Lung (tissue), 12 donors: ENCODE measurements around the gene CASS4. TPM values are rescaled to one million over a fixed set of nuclear protein-coding genes. Genes with fewer than 3 reads are reported as not detected.
A peak's percentile ranks its signal among the peaks of the same experiment; 100 is the strongest.

Source experiments
- ATAC-seq: fragments of 200-7000 bp; cut with Tn5 transposase; one replicate; pipeline ENCODE4 v1.9.1; 2020; ENCODE audit warnings: moderate number of reproducible peaks; ENCODE audit not compliant: insufficient read depth, low FRiP score
- DNase-seq, 3 donors: peaks; one replicate each; pipeline ENCODE4 v3.0.0-alpha.2; 2013 to 2017
- H3K27ac ChIP-seq, 2 donors: one replicate each; pipeline ENCODE4 v1.5.1; 2013; ENCODE audit warnings: mild to moderate bottlenecking in 2 of 2, moderate library complexity in 2 of 2, control low read depth in 1 of 2, inconsistent platforms in 1 of 2, low read depth in 1 of 2, low read length in 1 of 2
- H3K27me3 ChIP-seq, 3 donors: one replicate each; pipeline ENCODE4 v1.5.1; 2013; ENCODE audit warnings: low read length in 2 of 3; ENCODE audit not compliant: control insufficient read depth in 3 of 3, insufficient read depth in 3 of 3
- H3K36me3 ChIP-seq, 4 donors: one replicate each; pipeline ENCODE4 v1.5.1; 2013; ENCODE audit warnings: low read length in 4 of 4, mild to moderate bottlenecking in 1 of 4, moderate library complexity in 1 of 4; ENCODE audit not compliant: control insufficient read depth in 4 of 4, insufficient read depth in 4 of 4
- H3K4me1 ChIP-seq, 5 donors: one replicate each; pipeline ENCODE4 v1.5.1; 2013; ENCODE audit warnings: low read length in 5 of 5, mild to moderate bottlenecking in 2 of 5, moderate library complexity in 1 of 5; ENCODE audit not compliant: control insufficient read depth in 5 of 5, insufficient read depth in 5 of 5
- H3K4me3 ChIP-seq: one replicate; pipeline ENCODE4 v1.5.1; 2013; ENCODE audit warnings: mild to moderate bottlenecking, control low read depth, moderate library complexity
- H3K9ac ChIP-seq, 2 donors: one replicate each; pipeline ENCODE4 v1.5.1; 2013; ENCODE audit warnings: low read length in 2 of 2, control low read depth in 1 of 2; ENCODE audit not compliant: insufficient read depth in 1 of 2
- H3K9me3 ChIP-seq, 4 donors: one replicate each; pipeline ENCODE4 v1.5.1; 2013; ENCODE audit warnings: low read length in 3 of 4, mild to moderate bottlenecking in 1 of 4, moderate library complexity in 1 of 4; ENCODE audit not compliant: control insufficient read depth in 4 of 4, insufficient read depth in 3 of 4
- WGBS, 2 donors: extraction: QIAGEN DNeasy Blood & Tissue Kit; methylation state at CpG; one replicate each; pipeline ENCODE4 v1.1.7; 2013; 5-methylcytosine and 5-hydroxymethylcytosine counted together
- polyA plus RNA-seq, 2 donors: library from polyadenylated mRNA; stranded (reverse); fragments of 200-250 nt; gene quantifications; one replicate each; pipeline ENCODE4 v1.2.1, GENCODE V29; 2013
- total RNA-seq, 2 donors: library from RNA; depleted of rRNA in 1 of 2; stranded (reverse); fragments of >200 nt in 1 of 2; gene quantifications; one replicate each; pipeline ENCODE4 v1.2.1, GENCODE V29; 2014 to 2021
- TF ChIP-seq, protein P1 (sequence below): IDR thresholded peaks from 2 replicates; pipeline ENCODE4 v1.5.1; 2012; ENCODE audit warnings: mild to moderate bottlenecking; ENCODE audit errors: control extremely low read depth, extremely low read depth
- donor health status: control.
- donor health status: control.
- donor health status: Bipolar disorder and iron deficiency.
- donor health status: healthy.
- donor health status: DM: yes; HTN: yes; CAD: no.

CASS4 gene
- total and polyA plus RNA-seq, 4 donors, result 4.5 to 30.7 (median 14.8) TPM

DNA sequence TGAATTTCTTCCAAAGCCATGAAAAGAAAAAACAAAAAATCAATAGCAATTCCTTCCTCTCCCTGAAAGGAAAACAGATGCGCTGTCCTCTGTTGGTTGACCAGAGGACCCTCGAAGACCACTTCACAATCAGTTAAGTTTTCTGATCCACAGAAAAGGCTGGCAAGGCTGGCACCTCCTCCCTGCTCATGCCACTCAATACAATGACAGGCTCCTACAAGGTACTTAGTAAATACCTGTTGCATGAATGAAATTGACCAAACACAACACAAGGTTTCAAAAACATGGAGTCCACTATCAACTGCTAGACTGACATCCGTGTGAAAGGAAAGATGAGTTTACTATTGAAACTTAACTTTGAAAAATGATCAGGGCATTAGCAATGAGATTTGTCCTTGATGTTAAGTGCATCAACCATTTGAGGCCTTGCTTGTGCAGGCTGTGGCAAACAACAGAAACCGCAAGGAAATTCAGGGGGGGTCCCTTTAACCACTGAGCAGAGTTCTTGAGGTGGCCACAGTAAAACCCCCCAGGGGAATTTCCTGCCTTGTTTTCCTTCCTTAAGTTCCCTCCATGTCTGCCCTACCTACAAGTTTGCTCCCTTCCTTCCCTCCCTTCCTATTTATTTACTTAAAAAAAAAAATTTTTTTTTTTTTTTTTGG lies 28.4 kb downstream of the CASS4 start:
- Histone ChIP-seq H3K27me3 (peaks cover 0 to 7% (median 0%) of the 10 kb centered on the region in 3 donors), H3K9me3 (no peaks in the 10 kb centered on the region), H3K36me3 (peaks cover 0 to 11% (median 3%) of the 10 kb centered on the region in 4 donors), H3K9ac (peak overlapping the region in 1 of 2 donors; percentile 50), H3K27ac (peak overlapping the region in 1 of 2 donors; percentile 32), H3K4me1 (peaks cover 0 to 65% (median 39%) of the 10 kb centered on the region in 5 donors), H3K4me3 (no peak overlapping the region)
- TF ChIP-seq, protein P1, sequence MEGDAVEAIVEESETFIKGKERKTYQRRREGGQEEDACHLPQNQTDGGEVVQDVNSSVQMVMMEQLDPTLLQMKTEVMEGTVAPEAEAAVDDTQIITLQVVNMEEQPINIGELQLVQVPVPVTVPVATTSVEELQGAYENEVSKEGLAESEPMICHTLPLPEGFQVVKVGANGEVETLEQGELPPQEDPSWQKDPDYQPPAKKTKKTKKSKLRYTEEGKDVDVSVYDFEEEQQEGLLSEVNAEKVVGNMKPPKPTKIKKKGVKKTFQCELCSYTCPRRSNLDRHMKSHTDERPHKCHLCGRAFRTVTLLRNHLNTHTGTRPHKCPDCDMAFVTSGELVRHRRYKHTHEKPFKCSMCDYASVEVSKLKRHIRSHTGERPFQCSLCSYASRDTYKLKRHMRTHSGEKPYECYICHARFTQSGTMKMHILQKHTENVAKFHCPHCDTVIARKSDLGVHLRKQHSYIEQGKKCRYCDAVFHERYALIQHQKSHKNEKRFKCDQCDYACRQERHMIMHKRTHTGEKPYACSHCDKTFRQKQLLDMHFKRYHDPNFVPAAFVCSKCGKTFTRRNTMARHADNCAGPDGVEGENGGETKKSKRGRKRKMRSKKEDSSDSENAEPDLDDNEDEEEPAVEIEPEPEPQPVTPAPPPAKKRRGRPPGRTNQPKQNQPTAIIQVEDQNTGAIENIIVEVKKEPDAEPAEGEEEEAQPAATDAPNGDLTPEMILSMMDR, result no peak
- ATAC-seq, result no peak
- no peak for DNase-seq
- 46 to 62% methylated on average over 4 of the region's 4 CpGs for WGBS, 2 donors

DNA sequence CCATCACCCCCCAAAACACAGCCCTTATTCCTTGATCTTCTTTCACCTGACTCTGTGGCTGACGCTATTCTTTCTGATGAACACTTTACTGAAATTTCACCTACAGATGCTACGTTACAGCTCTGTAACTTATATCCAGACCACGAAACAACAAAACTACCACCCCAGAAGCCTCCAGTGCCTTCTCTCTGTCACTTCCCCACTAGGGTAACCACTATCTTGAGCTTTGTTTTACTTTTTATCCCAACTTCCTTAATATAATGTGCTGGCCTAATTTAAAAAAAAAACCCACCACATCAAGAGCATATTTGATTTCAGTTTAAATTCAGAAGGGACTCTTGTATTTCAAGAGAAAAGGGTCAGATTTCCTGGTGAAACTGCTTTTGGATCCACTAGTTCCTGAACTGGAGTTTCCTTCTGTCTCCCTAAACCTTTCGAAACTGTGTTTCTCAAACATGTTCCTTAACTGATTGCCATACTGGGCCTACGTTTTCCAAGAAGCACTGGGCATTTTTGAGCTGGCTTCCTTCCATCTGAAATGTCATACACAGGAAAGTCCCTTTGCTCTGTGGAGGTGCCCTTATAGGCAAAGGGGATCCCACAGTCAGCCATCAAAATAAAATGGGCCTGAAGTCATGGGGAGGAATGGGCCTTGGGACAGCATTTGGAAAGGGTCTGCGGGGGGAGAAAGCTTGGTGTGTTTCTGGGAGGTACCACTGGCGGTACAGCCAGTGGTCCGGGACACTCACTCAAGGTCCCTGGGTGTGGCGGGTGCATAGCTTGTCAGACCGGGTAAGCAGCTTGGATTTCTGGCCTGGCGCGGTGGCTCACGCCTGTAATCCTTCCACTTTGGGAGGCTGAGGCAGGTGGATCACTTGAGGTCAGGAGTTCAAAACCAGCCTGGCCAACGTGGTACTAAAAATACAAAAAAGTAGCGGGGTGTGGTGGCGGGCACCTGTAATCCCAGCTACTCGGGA lies 30.6 kb downstream of the CASS4 start:
- Histone ChIP-seq H3K4me3 (no peak overlapping the region), H3K9ac (no peak overlapping the region), H3K27ac (peak overlapping the region in 1 of 2 donors; percentile 60), H3K36me3 (peaks cover 0 to 23% (median 4%) of the 10 kb centered on the region in 4 donors), H3K4me1 (peaks cover 0 to 64% (median 33%) of the 10 kb centered on the region in 5 donors), H3K27me3 (peaks cover 0 to 7% (median 0%) of the 10 kb centered on the region in 3 donors), H3K9me3 (no peaks in the 10 kb centered on the region)
- ATAC-seq (no peak), DNase-seq (peak in 1 of 3 donors; percentile 20)
- TF ChIP-seq, protein P1, result no peak
- 79% methylated on average over 17 of the region's 17 CpGs for WGBS, 2 donors

DNA sequence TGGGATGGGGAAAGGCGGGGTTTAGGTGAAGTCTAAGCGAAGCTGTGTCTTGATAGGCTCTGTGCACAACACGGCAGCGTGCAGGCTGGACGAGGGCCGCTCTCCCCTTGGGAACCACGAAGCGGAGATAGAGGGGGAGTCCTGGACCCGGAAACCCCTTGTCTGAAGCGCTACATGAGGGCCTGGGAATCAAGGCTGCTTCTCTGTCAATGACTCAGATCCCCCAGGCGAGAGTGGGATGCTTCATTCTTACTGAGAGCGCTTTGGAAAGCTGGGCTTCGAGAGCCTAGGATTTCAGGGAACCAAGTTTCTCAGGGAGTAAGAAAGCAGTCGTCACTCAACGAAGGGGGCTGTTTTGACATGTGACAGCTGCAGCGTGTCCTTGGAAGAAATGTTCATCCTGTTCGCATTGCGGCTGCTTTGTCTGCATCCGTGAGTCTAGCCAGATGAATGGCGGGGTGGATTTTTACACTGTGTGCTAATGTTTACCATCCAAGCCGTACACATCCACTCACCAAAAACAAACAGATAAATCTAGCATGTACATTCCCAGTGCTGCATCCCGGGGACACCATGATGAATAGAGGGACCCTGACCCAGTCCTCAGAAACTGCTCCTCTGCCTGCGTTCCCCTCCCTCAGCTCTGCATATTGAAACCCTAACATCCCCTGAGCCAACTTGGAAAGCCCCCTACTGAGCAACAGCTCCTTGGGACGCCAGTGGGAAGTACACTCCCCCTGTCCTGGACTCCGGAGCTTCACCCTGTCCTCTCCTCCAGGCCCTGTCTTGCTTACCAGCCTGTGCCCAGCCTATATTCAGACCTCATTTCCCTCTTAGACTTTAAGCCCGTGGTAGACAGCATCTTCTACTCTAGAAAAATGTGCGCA lies 31.8 kb downstream of the CASS4 start:
- Histone ChIP-seq H3K36me3 (peaks cover 0 to 24% (median 3%) of the 10 kb centered on the region in 4 donors), H3K27ac (peak overlapping the region in 1 of 2 donors; percentile 53), H3K27me3 (peaks cover 0 to 7% (median 0%) of the 10 kb centered on the region in 3 donors), H3K4me3 (no peak overlapping the region), H3K9me3 (no peaks in the 10 kb centered on the region), H3K9ac (peak overlapping the region in 1 of 2 donors; percentile 58), H3K4me1 (peaks cover 0 to 51% (median 28%) of the 10 kb centered on the region in 5 donors)
- TF ChIP-seq, protein P1, result no peak
- WGBS, 2 donors, result 57 to 74% methylated on average over 27 of the region's 27 CpGs
- ATAC-seq, result no peak
- DNase-seq, result peak; percentile 87 to 95 (median 93)
